A549 (cell line): ENCODE measurements around the gene NUMB. TPM values are rescaled to one million over a fixed set of nuclear protein-coding genes. Genes with fewer than 3 reads are reported as not detected.
A peak's percentile ranks its signal among the peaks of the same experiment; 100 is the strongest.

Source experiments
- ATOH8 ChIP-seq: fragments of 250-450 bp; sonication (Bioruptor Pico); IDR thresholded peaks from 2 replicates; pipeline ENCODE4 v1.5.0; 2020; ENCODE audit warnings: low read depth, mild to moderate bottlenecking, moderate library complexity
- BCL3 ChIP-seq: fragments of >200 bp; sonication (Bioruptor Twin); formaldehyde crosslinking; IDR thresholded peaks from 3 replicates; pipeline ENCODE4 v1.6.1; 2016
- BHLHE40 ChIP-seq: IDR thresholded peaks from 2 replicates; pipeline ENCODE4 v1.6.1; 2012; ENCODE audit warnings: low read depth, low read length, inconsistent platforms
- CBX2 ChIP-seq: fragments of 200-600 bp; sonication (generic); IDR thresholded peaks from 2 replicates; pipeline ENCODE4 v1.6.1; 2016; ENCODE audit warnings: low read depth, mild to moderate bottlenecking, borderline replicate concordance
- CHD2 ChIP-seq: fragments of 150-350 bp; IDR thresholded peaks from 2 replicates; pipeline ENCODE4 v1.6.1; 2014; ENCODE audit warnings: low read length; ENCODE audit not compliant: partially characterized antibody
- CHD4 ChIP-seq: fragments of 200-600 bp; sonication (generic); IDR thresholded peaks from 2 replicates; pipeline ENCODE4 v1.6.1; 2016; ENCODE audit warnings: antibody characterized with exemption, mild to moderate bottlenecking, borderline replicate concordance
- EP300 ChIP-seq, 2 experiments: fragments of >200 bp; sonication (Bioruptor Twin); formaldehyde crosslinking; IDR thresholded peaks; 2 replicates in 1 of 2; 3 replicates in 1 of 2; pipeline ENCODE4 v1.6.1; 2016 to 2017
- FOSB ChIP-seq: fragments of 250-450 bp; sonication (Bioruptor Pico); IDR thresholded peaks from 2 replicates; pipeline ENCODE4 v1.5.0; 2020; ENCODE audit warnings: mild to moderate bottlenecking, moderate library complexity
- FOSL2 ChIP-seq, 2 experiments: fragments of 450-650 bp in 1 of 2; fragments of >200 bp in 1 of 2; sonication (Bioruptor Twin) in 1 of 2; formaldehyde crosslinking; IDR thresholded peaks; 2 replicates each; pipeline versions ENCODE4 v1.5.0 to v1.6.1; 2016 to 2020; ENCODE audit warnings: mild to moderate bottlenecking in 1 of 2, moderate library complexity in 1 of 2
- FOXS1 ChIP-seq: fragments of 250-450 bp; sonication (Bioruptor Pico); IDR thresholded peaks from 2 replicates; pipeline ENCODE4 v1.5.0; 2020; ENCODE audit warnings: mild to moderate bottlenecking, moderate library complexity
- GATA3 ChIP-seq: IDR thresholded peaks from 2 replicates; pipeline ENCODE4 v1.6.1; 2012; ENCODE audit warnings: borderline replicate concordance
- HES2 ChIP-seq: fragments of >200 bp; sonication (Bioruptor Twin); formaldehyde crosslinking; IDR thresholded peaks from 2 replicates; pipeline ENCODE4 v1.6.1; 2016
- HEYL ChIP-seq: fragments of 250-450 bp; sonication (Bioruptor Pico); IDR thresholded peaks from 2 replicates; pipeline ENCODE4 v1.8.0; 2021; ENCODE audit warnings: mild to moderate bottlenecking, moderate library complexity
- HMGXB4 ChIP-seq: fragments of 250-450 bp; sonication (Bioruptor Pico); IDR thresholded peaks from 2 replicates; pipeline ENCODE4 v1.5.0; 2021; ENCODE audit warnings: mild to moderate bottlenecking, moderate library complexity, borderline replicate concordance
- HOXB13 ChIP-seq: fragments of 250-450 bp; sonication (Bioruptor Pico); IDR thresholded peaks from 2 replicates; pipeline ENCODE4 v1.5.0; 2020; ENCODE audit warnings: low read depth, mild to moderate bottlenecking, moderate library complexity
- HOXB5 ChIP-seq: fragments of 250-450 bp; sonication (Bioruptor Pico); IDR thresholded peaks from 2 replicates; pipeline ENCODE4 v1.5.0; 2020; ENCODE audit warnings: mild to moderate bottlenecking, moderate library complexity
- JUN ChIP-seq, 2 experiments: fragments of >200 bp; sonication (Bioruptor Twin); formaldehyde crosslinking; IDR thresholded peaks; 2 replicates in 1 of 2; 3 replicates in 1 of 2; pipeline ENCODE4 v1.6.1; 2016 to 2017
- JUNB ChIP-seq: fragments of >200 bp; sonication (Bioruptor Twin); formaldehyde crosslinking; IDR thresholded peaks from 2 replicates; pipeline ENCODE4 v1.6.1; 2016
- KDM1A ChIP-seq: fragments of 200-600 bp; sonication (generic); IDR thresholded peaks from 2 replicates; pipeline ENCODE4 v1.6.1; 2016; ENCODE audit warnings: low read depth, mild to moderate bottlenecking
- KDM5A ChIP-seq: fragments of 200-600 bp; sonication (generic); IDR thresholded peaks from 2 replicates; pipeline ENCODE4 v1.6.1; 2016; ENCODE audit warnings: antibody characterized with exemption, mild to moderate bottlenecking
- MAFK ChIP-seq: fragments of 450-650 bp; IDR thresholded peaks from 2 replicates; pipeline ENCODE4 v1.6.1; 2014; ENCODE audit not compliant: partially characterized antibody
- MAX ChIP-seq: IDR thresholded peaks from 2 replicates; pipeline ENCODE4 v1.6.1; 2012
- MAZ ChIP-seq: fragments of 150-350 bp; IDR thresholded peaks from 2 replicates; pipeline ENCODE4 v1.6.1; 2014; ENCODE audit warnings: antibody characterized with exemption, low read depth, low read length, borderline replicate concordance
- NFE2L2 ChIP-seq: fragments of 150-350 bp; conservative IDR thresholded peaks from 2 replicates; pipeline ENCODE4 v1.6.1; 2014; ENCODE audit warnings: low read length
- NR3C1 ChIP-seq: fragments of >200 bp; sonication (Bioruptor Twin); formaldehyde crosslinking; IDR thresholded peaks from 3 replicates; pipeline ENCODE4 v1.6.1; 2017
- PBX3 ChIP-seq: IDR thresholded peaks from 2 replicates; pipeline ENCODE4 v1.6.1; 2012
- POLR2A ChIP-seq: IDR thresholded peaks from 2 replicates; pipeline ENCODE4 v1.6.1; 2012; ENCODE audit warnings: mild to moderate bottlenecking, low read length
- RAD21 ChIP-seq, 2 experiments: fragments of >200 bp in 1 of 2; sonication (Bioruptor Twin) in 1 of 2; formaldehyde crosslinking in 1 of 2; IDR thresholded peaks in 1 of 2; conservative IDR thresholded peaks in 1 of 2; 2 replicates in 1 of 2; 3 replicates in 1 of 2; pipeline ENCODE4 v1.6.1; 2012 to 2018; ENCODE audit warnings: inconsistent platforms in 1 of 2
- REST ChIP-seq: fragments of 200-600 bp; sonication (generic); IDR thresholded peaks from 2 replicates; pipeline ENCODE4 v1.6.1; 2016; ENCODE audit warnings: antibody characterized with exemption, mild to moderate bottlenecking, moderate library complexity
- RNF2 ChIP-seq: fragments of 200-600 bp; sonication (generic); IDR thresholded peaks from 2 replicates; pipeline ENCODE4 v1.6.1; 2016; ENCODE audit warnings: low read depth, mild to moderate bottlenecking, antibody characterized with exemption, moderate library complexity, borderline replicate concordance
- ZNF302 ChIP-seq: fragments of 250-450 bp; sonication (Bioruptor Pico); IDR thresholded peaks from 2 replicates; pipeline ENCODE4 v1.9.0; 2021; ENCODE audit warnings: inconsistent platforms, mild to moderate bottlenecking, moderate library complexity
- ZSCAN20 ChIP-seq: fragments of 250-450 bp; sonication (Bioruptor Pico); IDR thresholded peaks from 2 replicates; pipeline ENCODE4 v1.8.0; 2022; ENCODE audit warnings: mild to moderate bottlenecking, moderate library complexity
- polyA plus RNA-seq, 4 experiments: library from polyadenylated mRNA; depleted of rRNA in 3 of 4; stranded (reverse); fragments of >200 nt; fragmentation: RNase III in 1 of 4; extraction: RNeasy Plus Mini Kit Qiagen cat#74134 plus additional on column Dnase treatment in 1 of 4; gene quantifications; 2 replicates in 3 of 4; 3 replicates in 1 of 4; pipeline ENCODE4 v1.2.3, GENCODE V29; 2011 to 2017

NUMB gene
- polyA plus RNA-seq, 2 of the 4 experiments (the other 2 are of a cell fraction): 40.8 to 151 TPM

- TF ChIP-seq FOSL2 (IDR thresholded peaks at IDR 0.05) (peak; percentile 74; the same call in 1 of the 2 replicates), FOSL2 (CRISPR knock-in tag; IDR thresholded peaks at IDR 0.05) (peak; percentile 91), JUNB (peak; percentile 83), ZSCAN20 (no peak), HEYL (CRISPR knock-in tag) (no peak), BHLHE40 (0 out of 2 replicates have a peak, but pooled peaks have one; percentile 35), HOXB13 (CRISPR knock-in tag) (peak; percentile 58; the same call in 1 of the 2 replicates), KDM5A (no peak), GATA3 (peak; percentile 84), CBX2 (no peak), BCL3 (0 out of 3 replicates have a peak, but pooled peaks have one; percentile 54), ZNF302 (CRISPR knock-in tag) (no peak), FOSB (no peak), MAZ (no peak), ATOH8 (CRISPR knock-in tag) (peak; percentile 66; the same call in 1 of the 2 replicates), RAD21 (conservative IDR thresholded peaks at IDR 0.05 in 1 of 2, IDR thresholded peaks at IDR 0.05 in 1 of 2) (peak in 1 of 2 experiments; percentile 23; a peak in 1 of 5 replicates), POLR2A (no peak), MAFK (no peak), CHD4 (no peak), HMGXB4 (CRISPR knock-in tag) (no peak), KDM1A (no peak), MAX (peak; percentile 83), JUN (IDR thresholded peaks at IDR 0.05) (peak; percentile 70 to 78; a peak in 3 of 5 replicates), HES2 (no peak), HOXB5 (CRISPR knock-in tag) (peak; percentile 52; the same call in 1 of the 2 replicates), EP300 (IDR thresholded peaks at IDR 0.05) (peak; percentile 51 to 73; a peak in 3 of 5 replicates), PBX3 (no peak), NFE2L2 (no peak), REST (no peak), NR3C1 (no peak), CHD2 (no peak), RNF2 (no peak), FOXS1 (CRISPR knock-in tag) (peak; percentile 31; the same call in 1 of the 2 replicates)
Observed at GRCh38 chr14:73227812-73228781, 230.2 kb downstream of the NUMB start (continued).
